Measurements from ENCODE around the gene WNT3A. TPM values are rescaled to one million over a fixed set of nuclear protein-coding genes. Genes with fewer than 3 reads are reported as not detected.
A peak's percentile ranks its signal among the peaks of the same experiment; 100 is the strongest.

Gene WNT3A
- total and polyA plus RNA-seq, 9 of the 15 experiments (the other 6 are each of a cell fraction or from before 2014, with no cell fraction given): not detected

- TF ChIP-seq RBFOX2 (IDR thresholded peaks at IDR 0.05; ENCODE audit: low read depth, low read length): peak; percentile 98
- TF ChIP-seq TSC22D4 (tag; IDR thresholded peaks at IDR 0.05): no peak
- TF ChIP-seq ZBTB12 (CRISPR knock-in tag; IDR thresholded peaks at IDR 0.05): peak; percentile 77
- no peak for TF ChIP-seq ETS2 (tag; IDR thresholded peaks at IDR 0.05; ENCODE audit: borderline replicate concordance, poor library complexity, severe bottlenecking)
- TF ChIP-seq DMBX1 (CRISPR knock-in tag; IDR thresholded peaks at IDR 0.05; ENCODE audit: borderline replicate concordance): peak; percentile 86
- peak; percentile 72 for TF ChIP-seq GMEB1 (CRISPR knock-in tag; IDR thresholded peaks at IDR 0.05)
- peak; percentile 82 for TF ChIP-seq MAX (CRISPR knock-in tag; IDR thresholded peaks at IDR 0.05)
- peak; percentile 96 for TF ChIP-seq POLR2AphosphoS5 (IDR thresholded peaks at IDR 0.05; ENCODE audit: control insufficient read depth, insufficient read depth, low read depth, low read length)
- 0 out of 2 replicates have a peak, but pooled peaks have one; percentile 9 for TF ChIP-seq HNRNPL (IDR thresholded peaks at IDR 0.05; ENCODE audit: low read depth, low read length)
- TF ChIP-seq MGA (IDR thresholded peaks at IDR 0.05): peak; percentile 98
- TF ChIP-seq LARP7 (IDR thresholded peaks at IDR 0.05): peak; percentile 29; the same call in 1 of the 2 replicates
- peak; percentile 54 for TF ChIP-seq TCF7 (IDR thresholded peaks at IDR 0.05; ENCODE audit: borderline replicate concordance)
Measured at GRCh38 chr1:228082214-228082917, 75.6 kb downstream of the WNT3A start, which contains the start of gene ARF1 (continued).
